GM20431 (cell line): Measurements from ENCODE around the gene SFRP4.
"Not testable (repeated sequence)": the region's sequence is repeated elsewhere in the genome, so short reads cannot be mapped to it uniquely, and the experiment has no call there.

Experiments used
- in situ Hi-C: fragments of 300-500 bp; cut with MseI, MboI; formaldehyde crosslinking; loops from one replicate; pipeline ENCODE4 v1.15.0; 2020; ENCODE audit warnings: low sequenced_read_pairs; ENCODE audit not compliant: unreplicated experiment

Gene SFRP4

DNA sequence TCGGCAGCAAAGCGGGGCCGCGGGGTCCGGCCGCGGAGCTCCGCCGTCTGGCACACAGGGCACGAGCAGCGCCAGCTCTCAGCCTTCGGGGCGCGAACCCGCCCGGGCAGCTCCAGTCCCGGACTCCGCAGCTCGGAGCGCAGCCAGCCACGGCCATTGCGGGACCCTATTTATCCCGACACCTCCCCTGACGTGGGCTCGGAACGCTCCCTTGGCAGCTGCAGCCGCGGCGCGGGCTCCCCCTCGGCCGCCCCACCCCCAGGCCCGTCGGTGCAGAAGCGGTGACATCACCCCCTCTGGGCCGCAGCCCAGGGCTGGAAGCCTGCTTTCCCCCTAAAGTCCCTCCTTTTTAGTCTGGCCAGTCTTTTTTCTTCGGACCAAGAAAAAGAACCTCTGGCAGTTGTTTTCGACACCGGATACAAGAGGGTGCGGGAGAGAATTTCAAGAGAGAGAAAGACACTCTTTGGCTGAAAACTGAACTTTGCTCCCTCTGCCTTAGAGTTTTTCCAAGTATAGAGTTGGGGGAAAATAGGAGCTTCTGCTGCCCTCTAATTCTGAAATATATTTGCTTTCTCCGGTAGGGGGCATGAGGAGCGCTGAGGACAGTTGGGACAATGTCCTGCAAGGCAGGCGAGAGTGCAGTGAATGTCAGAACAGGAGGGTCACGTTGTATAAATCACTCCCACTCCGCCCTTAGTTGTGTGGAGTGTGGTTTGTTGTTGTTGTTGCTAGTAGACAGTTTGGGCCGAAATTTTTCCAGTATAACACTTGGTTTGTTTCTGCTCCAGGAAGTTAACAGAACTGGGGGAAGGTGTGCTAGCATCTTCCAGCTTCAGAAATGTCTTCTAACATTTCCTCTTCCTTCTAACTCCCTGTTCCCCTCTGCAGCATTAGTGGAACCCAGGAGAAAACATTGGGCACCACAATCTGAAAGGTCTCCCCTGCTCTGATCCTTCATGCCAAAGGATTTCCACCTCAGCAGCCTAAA, at the start of gene SFRP4:
SFRP4 (minus strand) TSS at position 145 of the 988 bp plus-strand sequence. CDS start 280 bp downstream, outside the sequence.
- in situ Hi-C loops: loop anchor here (25.0 kb wide), 2 partner anchors 195 to 420 kb away; no protein-coding TSS in a partner anchor

GRCh38 chr7:37964196-37964595, 47.6 kb upstream of the SFRP4 start:
- in situ Hi-C loops: no loop called here

DNA sequence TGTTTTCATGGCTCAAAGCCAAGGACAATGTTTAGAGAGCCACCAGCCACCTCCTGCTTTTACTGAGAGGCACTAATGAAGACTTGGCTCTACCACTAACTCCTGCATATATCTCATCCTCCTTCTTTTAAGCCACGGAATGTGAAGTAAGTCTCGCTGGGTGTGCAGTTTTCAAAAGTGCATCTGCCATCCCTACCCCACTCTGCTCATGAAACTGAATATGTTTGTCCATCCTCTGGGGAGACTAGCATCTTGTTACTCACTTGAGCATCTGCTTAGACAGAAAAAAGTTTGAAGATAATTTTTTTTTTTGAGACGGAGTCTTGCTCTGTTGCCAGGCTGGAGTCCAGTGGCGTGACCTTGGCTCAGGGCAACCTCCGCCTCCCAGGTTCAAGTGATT, 44.6 kb upstream of the SFRP4 start:
- in situ Hi-C loops: no loop called here

- in situ Hi-C loops: no loop called here
Measured at GRCh38 chr7:37960483-37960882, 43.9 kb upstream of the SFRP4 start.

DNA sequence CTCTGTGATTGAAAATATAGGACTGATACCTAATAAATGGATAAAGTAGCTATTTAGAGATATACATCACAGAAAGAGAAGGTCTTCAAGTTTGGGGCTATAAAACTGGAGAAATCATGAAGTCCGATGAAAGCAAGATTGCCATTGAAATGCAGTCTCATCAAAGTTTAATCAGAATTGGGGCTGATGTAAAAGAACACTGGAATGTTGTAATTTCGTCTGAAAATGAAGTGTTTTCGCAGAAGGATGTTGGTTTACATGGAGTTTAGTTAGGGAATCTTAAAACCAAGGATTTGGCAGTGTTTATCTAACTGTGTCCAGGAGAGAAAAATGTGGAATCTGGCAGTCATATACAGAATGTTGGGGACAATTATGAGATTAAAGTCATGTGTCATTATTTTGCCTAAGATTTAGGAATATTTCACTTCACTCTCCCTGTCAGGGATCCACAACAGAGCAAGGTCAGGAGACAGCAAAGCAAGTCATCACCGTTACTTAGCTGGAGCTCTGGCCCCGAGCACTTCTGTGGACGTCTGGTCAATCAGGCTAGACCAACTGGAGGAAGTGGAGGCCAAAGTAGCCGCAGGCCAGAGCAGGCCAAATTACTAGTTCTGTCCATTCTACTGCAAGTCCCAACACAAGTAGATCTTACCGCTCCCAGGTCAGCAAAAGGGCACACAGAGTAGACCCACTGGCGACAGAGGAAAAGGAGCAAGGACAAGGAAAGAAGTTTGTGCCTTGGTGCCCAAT, 40.8 kb upstream of the SFRP4 start:
- in situ Hi-C loops: no loop called here

DNA sequence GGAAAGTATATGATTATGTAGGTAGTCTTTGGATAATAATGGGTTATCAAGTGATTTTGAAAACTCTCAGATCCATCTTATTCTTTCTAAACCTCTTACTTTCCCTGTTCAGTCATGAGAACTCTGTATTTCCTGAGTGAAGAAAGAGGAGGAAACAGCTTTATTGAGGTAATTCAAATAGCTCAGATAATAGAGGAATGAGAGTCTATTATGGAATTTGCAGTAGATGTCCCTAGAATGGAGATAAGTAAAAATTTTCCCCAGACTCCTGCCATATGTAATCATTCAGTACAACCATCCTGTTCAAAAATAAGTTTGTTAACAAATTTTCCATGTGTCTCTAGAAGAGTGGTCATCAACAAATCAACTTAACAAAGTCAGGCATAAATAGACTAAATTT, 40.2 kb upstream of the SFRP4 start:
- in situ Hi-C loops: no loop called here

DNA sequence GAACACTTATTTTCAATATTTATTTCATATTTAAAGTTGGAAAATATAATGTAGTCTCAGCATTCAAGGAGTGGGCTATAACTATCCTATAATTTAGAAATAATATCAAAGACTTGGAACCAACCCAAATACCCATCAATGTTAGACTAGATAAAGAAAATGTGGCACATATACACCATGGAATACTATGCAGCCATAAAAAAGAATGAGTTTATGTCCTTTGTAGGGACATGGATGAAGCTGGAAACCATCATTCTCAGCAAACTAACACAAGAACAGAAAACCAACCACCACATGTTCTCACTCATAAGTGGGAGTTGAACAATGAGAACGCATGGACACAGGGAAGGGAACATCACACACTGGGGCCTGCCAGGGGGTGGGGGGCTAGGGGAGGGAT, 37.6 kb upstream of the SFRP4 start:
- in situ Hi-C loops: not testable (repeated sequence)

GRCh38 chr7:37952240-37952639, 35.6 kb upstream of the SFRP4 start:
- in situ Hi-C loops: no loop called here

- in situ Hi-C loops: no loop called here
Measured at GRCh38 chr7:37947941-37948210, 31.3 kb upstream of the SFRP4 start.

DNA sequence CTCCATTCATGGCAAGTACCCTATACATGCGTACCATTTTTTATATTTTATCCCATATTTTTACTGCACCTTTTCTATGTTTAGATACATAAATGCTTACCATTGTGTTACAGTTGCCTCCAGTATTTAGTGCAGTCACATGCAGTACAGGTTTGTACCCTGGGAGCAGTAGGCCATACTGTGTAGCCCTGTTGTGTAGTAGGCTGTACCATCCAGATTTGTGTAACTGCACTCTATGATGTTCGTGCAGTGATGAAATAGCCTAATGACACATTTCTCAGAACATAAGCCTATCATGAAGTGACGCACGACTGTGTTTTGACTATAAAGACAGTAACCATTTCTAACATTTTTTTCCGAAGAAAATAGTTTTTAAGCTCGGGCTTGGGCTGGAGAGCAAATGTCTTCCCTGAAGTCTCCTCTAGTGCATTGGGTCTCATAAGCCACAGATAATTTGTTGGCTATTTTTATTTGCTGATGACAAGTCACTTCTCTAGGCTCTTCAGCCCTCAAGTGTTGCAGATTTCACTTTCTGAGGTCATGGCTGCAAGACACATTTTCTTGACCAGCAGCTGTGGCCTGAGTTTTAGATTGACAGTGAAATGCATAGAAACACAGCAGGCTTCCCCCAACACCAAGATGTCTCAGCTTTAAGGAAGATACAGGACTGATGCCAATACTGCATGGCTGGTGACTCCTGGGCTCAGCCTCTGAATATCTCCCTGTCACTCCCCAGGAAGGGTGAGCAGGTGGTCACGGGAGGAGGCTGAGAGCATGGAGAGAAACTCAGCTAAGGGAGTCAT, 30.7 kb upstream of the SFRP4 start:
- in situ Hi-C loops: no loop called here

DNA sequence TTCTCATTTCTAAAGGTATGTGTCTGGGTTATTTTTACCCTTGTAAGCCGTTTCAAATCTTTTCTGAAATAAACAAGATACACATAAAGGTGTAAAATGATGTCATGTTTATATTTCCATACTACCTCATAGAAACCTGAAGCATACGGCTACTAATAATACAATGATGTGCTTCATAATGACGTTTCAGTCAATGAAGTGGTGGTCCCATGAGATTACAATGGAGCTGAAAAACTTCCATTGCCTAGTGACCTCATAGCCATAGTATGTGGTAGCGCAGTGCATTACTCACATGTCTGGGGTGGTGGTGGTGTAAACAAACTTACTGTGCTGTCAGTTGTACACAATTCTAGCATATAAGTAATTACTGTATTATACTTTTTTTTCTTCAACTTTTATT, 28.7 kb upstream of the SFRP4 start:
- in situ Hi-C loops: no loop called here

- in situ Hi-C loops: no loop called here
Measured at GRCh38 chr7:37944737-37945054, 28.1 kb upstream of the SFRP4 start.

DNA sequence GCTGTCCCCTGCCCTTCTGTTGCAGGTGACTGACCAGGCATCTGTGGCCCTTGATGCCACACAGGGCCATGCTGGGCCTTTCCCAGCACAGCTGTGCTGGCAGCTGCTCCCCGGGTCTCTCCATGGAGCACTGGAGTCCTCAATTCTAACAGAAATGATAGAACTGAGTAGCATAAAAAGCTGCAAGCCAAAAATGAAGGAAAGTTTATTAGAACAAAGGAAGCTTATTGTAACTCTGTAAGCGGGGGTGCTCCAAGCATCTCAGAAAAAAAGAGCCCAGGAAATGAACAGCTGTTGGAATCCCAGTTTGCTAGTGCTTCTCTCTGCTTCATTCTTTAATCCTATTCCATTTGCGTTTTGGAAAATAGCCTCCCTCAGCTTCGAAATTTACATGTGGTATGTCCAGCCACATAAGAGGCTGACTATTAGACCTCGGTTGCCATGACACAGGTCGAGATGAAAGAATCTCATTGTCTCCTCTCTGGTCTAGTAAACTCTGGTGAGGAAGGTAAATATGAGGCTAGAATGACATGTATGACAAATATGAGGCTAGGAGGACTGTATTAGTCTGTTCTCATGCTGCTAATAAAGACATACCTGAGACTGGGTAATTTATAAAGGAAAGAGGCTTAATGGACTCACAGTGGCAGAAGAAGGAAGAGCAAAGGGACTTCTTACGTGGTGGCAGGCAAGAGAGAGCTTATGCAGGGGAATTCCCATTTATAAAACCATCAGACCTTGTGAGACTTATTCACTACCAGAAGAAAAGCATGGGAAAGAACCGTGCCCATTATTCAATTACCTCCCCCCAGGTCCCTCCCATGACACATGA, 27.5 kb upstream of the SFRP4 start:
- in situ Hi-C loops: no loop called here

- in situ Hi-C loops: no loop called here
Measured at GRCh38 chr7:37942934-37943610, 26.5 kb upstream of the SFRP4 start.

GRCh38 chr7:37933018-37933566, 16.5 kb upstream of the SFRP4 start:
- in situ Hi-C loops: no loop called here

GRCh38 chr7:37932543-37932942, 15.9 kb upstream of the SFRP4 start:
- in situ Hi-C loops: no loop called here

GRCh38 chr7:37930226-37930948, 13.8 kb upstream of the SFRP4 start:
- in situ Hi-C loops: no loop called here

DNA sequence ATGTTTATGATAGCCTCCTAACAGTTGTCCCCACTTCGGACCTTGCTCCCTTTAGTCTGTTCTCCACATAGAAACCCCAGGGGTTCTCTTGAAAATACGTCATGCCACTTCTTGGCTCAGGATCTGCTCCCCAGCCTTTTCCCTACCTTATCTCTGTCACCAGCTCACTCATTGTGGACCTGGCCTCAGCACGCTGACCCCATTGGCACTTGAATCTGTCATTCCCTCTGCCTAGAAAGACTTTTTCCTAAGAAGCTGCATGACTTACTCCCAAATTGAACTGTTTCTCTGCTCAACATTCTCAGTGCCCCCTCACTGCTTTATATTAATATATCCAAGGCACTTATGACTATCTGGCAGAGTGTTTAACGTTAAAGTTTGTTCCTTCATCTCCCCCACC, 12.3 kb upstream of the SFRP4 start:
- in situ Hi-C loops: no loop called here
